OCI-LY7 (cell line): ENCODE measurements around the gene ALS2CL. TPM values are rescaled to one million over a fixed set of nuclear protein-coding genes. Genes with fewer than 3 reads are reported as not detected.
A peak's percentile ranks its signal among the peaks of the same experiment; 100 is the strongest.
"Not testable (repeated sequence)": the region's sequence is repeated elsewhere in the genome, so short reads cannot be mapped to it uniquely, and the experiment has no call there.

Experiments used
- Bru-seq: library from RNA; stranded (reverse); fragments of 400-500 nt; gene quantifications from one replicate; lab custom pipeline; 2021; lab: Mats Ljungman, UMichigan
- BruChase-seq, 2 experiments: library from RNA; stranded (reverse); fragments of 400-500 nt; gene quantifications; one replicate each; lab custom pipeline; 2021; lab: Mats Ljungman, UMichigan
- BruUV-seq: library from RNA; stranded (reverse); fragments of 400-500 nt; replicated peaks from 2 replicates; lab custom pipeline; 2021; lab: Mats Ljungman, UMichigan
- CTCF ChIA-PET: fragments of 300-600 bp; sonication (Branson Sonifier 250); formaldehyde crosslinking; loops from one replicate; lab custom pipeline; 2022; ENCODE audit warnings: antibody characterized with exemption; ENCODE audit not compliant: unreplicated experiment; lab: Charles Lee
- POLR2A ChIA-PET: fragments of 300-600 bp; sonication (Branson Sonifier 250); formaldehyde crosslinking; loops from one replicate; lab custom pipeline; 2022; ENCODE audit warnings: antibody characterized with exemption; lab: Charles Lee
- DNase-seq: peaks from one replicate; pipeline ENCODE4 v3.0.0-alpha.2; 2015; ENCODE audit warnings: low spot score
- H2AFZ ChIP-seq: fragments of 200-600 bp; sonication (generic), shearing (Covaris generic); 2 replicates; pipeline ENCODE4 v1.6.1; 2014; ENCODE audit warnings: mild to moderate bottlenecking, antibody characterized with exemption, low read length, moderate library complexity
- H3K27ac ChIP-seq: fragments of 200-600 bp; sonication (generic); 2 replicates; pipeline ENCODE4 v1.5.1; 2014; ENCODE audit warnings: mixed run types, low read depth, mild to moderate bottlenecking, moderate library complexity, low read length, inconsistent platforms; ENCODE audit not compliant: poor library complexity, severe bottlenecking
- H3K36me3 ChIP-seq: fragments of 200-600 bp; sonication (generic); 2 replicates; pipeline ENCODE4 v1.6.1; 2014; ENCODE audit warnings: mild to moderate bottlenecking, antibody characterized with exemption, low read length, moderate library complexity, mixed read lengths; ENCODE audit not compliant: insufficient read depth
- H3K4me1 ChIP-seq: fragments of 200-600 bp; sonication (generic); 2 replicates; pipeline ENCODE4 v1.5.1; 2014; ENCODE audit warnings: mild to moderate bottlenecking, low read length; ENCODE audit not compliant: insufficient read depth, poor library complexity, severe bottlenecking
- H3K4me2 ChIP-seq: fragments of 200-600 bp; sonication (generic); 2 replicates; pipeline ENCODE4 v1.6.1; 2014; ENCODE audit warnings: mild to moderate bottlenecking, low read length
- H3K4me3 ChIP-seq: fragments of 200-600 bp; sonication (generic); 2 replicates; pipeline ENCODE4 v1.5.1; 2014; ENCODE audit warnings: mild to moderate bottlenecking, low read depth, low read length; ENCODE audit not compliant: poor library complexity, severe bottlenecking
- H3K79me2 ChIP-seq: fragments of 200-600 bp; sonication (generic); 2 replicates; pipeline ENCODE4 v1.6.1; 2016; ENCODE audit warnings: low read depth, mild to moderate bottlenecking, low read length, moderate library complexity, mixed read lengths; ENCODE audit not compliant: insufficient read depth
- H3K9me2 ChIP-seq: fragments of 200-600 bp; sonication (generic); 2 replicates; pipeline ENCODE4 v1.6.1; 2016; ENCODE audit warnings: mild to moderate bottlenecking, low read length, mixed read lengths; ENCODE audit not compliant: insufficient read depth
- H3K9me3 ChIP-seq: fragments of 200-600 bp; sonication (generic); 2 replicates; pipeline ENCODE4 v1.6.1; 2014; ENCODE audit warnings: mild to moderate bottlenecking, mixed run types, low read length, mixed read lengths
- H4K20me1 ChIP-seq: fragments of 200-600 bp; sonication (generic); 2 replicates; pipeline ENCODE4 v1.6.1; 2014; ENCODE audit warnings: mild to moderate bottlenecking, antibody characterized with exemption, low read length, moderate library complexity, mixed read lengths; ENCODE audit not compliant: insufficient read depth
- EZH2phosphoT487 ChIP-seq: fragments of 200-600 bp; sonication (generic); IDR thresholded peaks from 2 replicates; pipeline ENCODE4 v1.6.1; 2018; ENCODE audit warnings: low read depth, borderline replicate concordance, mild to moderate bottlenecking, mixed run types, antibody characterized with exemption, low read length, moderate library complexity, mixed read lengths
- intact Hi-C: fragments of 100-400 bp; cut with micrococcal nuclease; formaldehyde crosslinking; loops from one replicate; pipeline ENCODE4 v1.10.0; 2022; ENCODE audit not compliant: unreplicated experiment
- long read RNA-seq: library from polyadenylated mRNA; stranded (forward); transcript quantifications from one replicate; pipeline ENCODE4 v2.0.0, GENCODE V29; 2022
- total RNA-seq, 2 experiments: library from RNA; depleted of rRNA in 1 of 2; stranded (reverse); fragments of >200 nt in 1 of 2; shearing (Covaris generic) in 1 of 2; gene quantifications; 2 replicates each; pipeline ENCODE4 v1.2.3, GENCODE V29; 2014 to 2022
- TF ChIP-seq, protein P1 (sequence below): fragments of 200-600 bp; sonication (generic); conservative IDR thresholded peaks from 2 replicates; pipeline ENCODE4 v1.5.1; 2014; ENCODE audit warnings: mild to moderate bottlenecking, antibody characterized with exemption, low read length, moderate library complexity, mixed read lengths

ALS2CL gene, protein sequence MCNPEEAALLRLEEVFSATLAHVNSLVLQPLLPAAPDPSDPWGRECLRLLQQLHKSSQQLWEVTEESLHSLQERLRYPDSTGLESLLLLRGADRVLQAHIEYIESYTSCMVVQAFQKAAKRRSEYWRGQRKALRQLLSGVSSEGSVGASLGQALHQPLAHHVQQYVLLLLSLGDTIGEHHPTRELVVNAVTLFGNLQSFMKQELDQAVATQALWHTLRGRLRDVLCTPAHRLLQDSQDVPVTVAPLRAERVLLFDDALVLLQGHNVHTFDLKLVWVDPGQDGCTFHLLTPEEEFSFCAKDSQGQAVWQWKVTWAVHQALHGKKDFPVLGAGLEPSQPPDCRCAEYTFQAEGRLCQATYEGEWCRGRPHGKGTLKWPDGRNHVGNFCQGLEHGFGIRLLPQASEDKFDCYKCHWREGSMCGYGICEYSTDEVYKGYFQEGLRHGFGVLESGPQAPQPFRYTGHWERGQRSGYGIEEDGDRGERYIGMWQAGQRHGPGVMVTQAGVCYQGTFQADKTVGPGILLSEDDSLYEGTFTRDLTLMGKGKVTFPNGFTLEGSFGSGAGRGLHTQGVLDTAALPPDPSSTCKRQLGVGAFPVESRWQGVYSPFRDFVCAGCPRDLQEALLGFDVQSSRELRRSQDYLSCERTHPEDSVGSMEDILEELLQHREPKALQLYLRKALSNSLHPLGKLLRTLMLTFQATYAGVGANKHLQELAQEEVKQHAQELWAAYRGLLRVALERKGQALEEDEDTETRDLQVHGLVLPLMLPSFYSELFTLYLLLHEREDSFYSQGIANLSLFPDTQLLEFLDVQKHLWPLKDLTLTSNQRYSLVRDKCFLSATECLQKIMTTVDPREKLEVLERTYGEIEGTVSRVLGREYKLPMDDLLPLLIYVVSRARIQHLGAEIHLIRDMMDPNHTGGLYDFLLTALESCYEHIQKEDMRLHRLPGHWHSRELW
- 0.15 and 0.28 TPM in 2 replicates for total RNA-seq (2014; rRNA removed; shearing (Covaris generic))
- total RNA-seq (2022) = 0.07 TPM in 1 of 2 replicates, not detected in the other
- Bru-seq, nascent RNA = percentile 10 among the genes with signal in this experiment
- BruChase-seq, experiment 1, labeled RNA remaining after a 6-hour chase = percentile 11 among the genes with signal in this experiment
- percentile 10 among the genes with signal in this experiment for BruChase-seq, experiment 2, labeled RNA remaining after a 2-hour chase
- long read RNA-seq = 0 reads

DNA sequence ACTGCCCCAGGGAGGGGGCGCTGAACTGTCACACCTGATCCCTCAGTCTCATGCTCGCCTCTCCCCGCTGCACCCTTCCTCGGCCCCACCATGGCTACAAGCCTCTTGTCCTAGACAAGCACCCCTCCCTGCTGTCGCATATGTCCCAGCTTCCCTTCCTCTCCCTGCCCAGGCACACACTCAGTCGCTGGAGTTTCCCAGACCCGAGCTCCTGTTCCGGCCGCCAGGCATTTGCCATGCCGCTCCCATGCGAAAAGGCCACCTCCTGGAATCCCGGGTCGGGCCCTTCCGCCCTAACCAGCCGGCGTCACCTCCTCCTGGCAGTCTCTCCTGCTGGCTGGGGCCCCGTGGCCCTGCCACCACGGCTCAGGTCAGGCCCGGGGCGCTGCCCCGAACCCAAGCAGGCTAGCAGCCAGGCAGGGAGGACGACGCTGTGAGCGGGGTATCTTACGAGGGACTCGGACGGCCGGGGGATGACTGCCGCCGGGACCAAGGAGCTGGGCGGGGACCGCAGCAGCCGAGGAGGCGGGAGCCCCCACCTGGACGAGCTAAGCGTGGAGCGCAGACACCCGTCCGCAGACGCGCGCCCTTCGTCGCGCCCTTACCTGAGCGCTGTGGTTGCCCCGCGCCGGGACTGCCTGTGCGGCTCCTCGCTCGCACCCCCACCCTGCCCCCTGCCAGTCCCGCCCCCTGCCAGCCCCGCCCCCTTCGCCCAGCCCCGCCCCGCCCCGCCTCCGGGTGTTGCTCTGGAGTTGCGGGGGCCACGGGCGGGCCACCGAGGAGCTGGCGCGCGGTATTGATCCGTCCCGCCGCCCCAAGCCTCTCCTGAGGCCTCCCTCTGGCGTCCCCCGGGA is at the start of gene ALS2CL:
Gene ALS2CL (minus strand): TSS at position 642 of the 854 bp plus-strand sequence. CDS start 4,239 bp downstream, outside the sequence.
- Histone ChIP-seq H3K27ac (no peak within 1 kb of the TSS), H3K4me2 (peak within 1 kb of the TSS; percentile 65)
- BruUV-seq = no TSS peak

DNA sequence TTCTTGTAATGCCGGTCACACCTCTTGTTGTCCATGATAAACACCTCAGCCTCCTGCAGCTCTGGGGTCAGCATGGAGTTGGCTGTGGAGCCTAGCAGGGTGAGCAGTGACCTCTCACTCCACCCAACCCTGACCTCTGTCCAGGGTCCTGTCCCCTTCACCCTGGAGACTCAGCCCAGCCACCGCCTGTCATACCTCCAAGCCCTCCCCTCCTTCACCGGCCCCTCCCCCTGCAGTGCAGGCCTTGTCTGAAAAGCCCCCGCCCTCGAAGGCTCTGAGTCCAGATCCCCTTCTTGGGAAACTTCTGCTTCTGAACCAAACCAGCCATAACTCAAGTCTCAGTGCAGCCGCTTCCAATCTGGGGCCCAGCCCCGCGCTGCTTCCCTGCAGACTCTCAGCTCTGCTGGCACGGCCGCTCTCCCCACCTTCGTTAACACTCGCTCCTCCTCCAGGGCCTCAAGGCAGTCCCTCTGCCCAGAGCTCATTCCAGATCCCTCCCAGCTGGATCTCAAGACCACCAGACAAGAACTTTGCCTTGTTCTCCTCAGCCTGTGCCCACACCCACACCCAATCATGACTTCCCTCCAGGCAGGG is 49.6 kb upstream of the ALS2CL start:
- intact Hi-C loops = no loop called here
- Histone ChIP-seq H3K27ac (no peak overlapping the region), H3K9me3 (no peaks in the 10 kb centered on the region), H3K4me3 (no peak overlapping the region), H3K79me2 (no peaks in the 10 kb centered on the region), H3K4me2 (no peak overlapping the region), H2AFZ (no peak overlapping the region), H3K4me1 (no peaks in the 10 kb centered on the region), H4K20me1 (no peaks in the 10 kb centered on the region), H3K9me2 (no peaks in the 10 kb centered on the region), H3K36me3 (no peaks in the 10 kb centered on the region)
- DNase-seq = no peak
- CTCF ChIA-PET = no interaction called here
- TF ChIP-seq, protein P1, sequence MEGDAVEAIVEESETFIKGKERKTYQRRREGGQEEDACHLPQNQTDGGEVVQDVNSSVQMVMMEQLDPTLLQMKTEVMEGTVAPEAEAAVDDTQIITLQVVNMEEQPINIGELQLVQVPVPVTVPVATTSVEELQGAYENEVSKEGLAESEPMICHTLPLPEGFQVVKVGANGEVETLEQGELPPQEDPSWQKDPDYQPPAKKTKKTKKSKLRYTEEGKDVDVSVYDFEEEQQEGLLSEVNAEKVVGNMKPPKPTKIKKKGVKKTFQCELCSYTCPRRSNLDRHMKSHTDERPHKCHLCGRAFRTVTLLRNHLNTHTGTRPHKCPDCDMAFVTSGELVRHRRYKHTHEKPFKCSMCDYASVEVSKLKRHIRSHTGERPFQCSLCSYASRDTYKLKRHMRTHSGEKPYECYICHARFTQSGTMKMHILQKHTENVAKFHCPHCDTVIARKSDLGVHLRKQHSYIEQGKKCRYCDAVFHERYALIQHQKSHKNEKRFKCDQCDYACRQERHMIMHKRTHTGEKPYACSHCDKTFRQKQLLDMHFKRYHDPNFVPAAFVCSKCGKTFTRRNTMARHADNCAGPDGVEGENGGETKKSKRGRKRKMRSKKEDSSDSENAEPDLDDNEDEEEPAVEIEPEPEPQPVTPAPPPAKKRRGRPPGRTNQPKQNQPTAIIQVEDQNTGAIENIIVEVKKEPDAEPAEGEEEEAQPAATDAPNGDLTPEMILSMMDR = no peak
- TF ChIP-seq EZH2phosphoT487 = no peak
- POLR2A ChIA-PET = no interaction called here
- BruUV-seq = no TSS peak

More for the DNA sequence above, at the start of gene ALS2CL:
- ChIA-PET CTCF (no interaction called here), POLR2A (no interaction called here)
- no peak for TF ChIP-seq EZH2phosphoT487
- TF ChIP-seq, protein P1 = no peak
- DNase-seq = peak; percentile 22
- Histone ChIP-seq H3K4me1 (peaks cover 10% of the 10 kb centered on the region), H3K79me2 (no peaks in the 10 kb centered on the region), H3K9me2 (no peaks in the 10 kb centered on the region), H4K20me1 (no peaks in the 10 kb centered on the region), H3K9me3 (no peaks in the 10 kb centered on the region), H2AFZ (no peak within 1 kb of the TSS), H3K36me3 (no peaks in the 10 kb centered on the region), H3K4me3 (peak within 1 kb of the TSS; percentile 50)
- intact Hi-C loops = no loop called here

DNA sequence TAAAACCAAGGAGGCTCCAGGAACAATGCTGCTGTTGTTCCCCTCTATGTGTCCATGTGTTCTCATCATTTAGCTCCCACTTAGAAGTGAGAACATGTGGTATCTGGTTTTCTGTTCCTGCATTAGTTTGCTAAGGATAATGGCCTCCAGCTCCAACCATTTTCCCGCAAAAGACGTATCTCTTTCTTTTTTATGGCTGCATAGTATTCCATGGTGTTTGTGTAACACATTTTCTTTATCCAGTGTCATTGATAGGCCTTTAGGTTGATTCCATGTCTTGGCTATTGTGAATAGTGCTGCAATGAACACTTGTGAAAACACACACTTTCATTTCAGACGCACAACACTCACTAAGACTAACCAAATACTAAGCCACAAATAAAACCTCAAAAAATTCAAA is 46.1 kb upstream of the ALS2CL start:
- H4K20me1 ChIP-seq, H3K36me3 ChIP-seq, H3K4me3 ChIP-seq, H2AFZ ChIP-seq, H3K79me2 ChIP-seq, CTCF ChIA-PET, BruUV-seq, H3K4me1 ChIP-seq, DNase-seq, H3K27ac ChIP-seq, intact Hi-C loops, H3K9me3 ChIP-seq, H3K9me2 ChIP-seq, H3K4me2 ChIP-seq, POLR2A ChIA-PET: not testable (repeated sequence)
